Measurements from ENCODE around the gene BSDC1. TPM values are rescaled to one million over a fixed set of nuclear protein-coding genes. Genes with fewer than 3 reads are reported as not detected.

Gene BSDC1
- total and polyA plus RNA-seq, 2 of the 13 experiments (the other 11 are each of a cell fraction or from before 2014, with no cell fraction given) = 40.3 to 64.2 TPM

DNA sequence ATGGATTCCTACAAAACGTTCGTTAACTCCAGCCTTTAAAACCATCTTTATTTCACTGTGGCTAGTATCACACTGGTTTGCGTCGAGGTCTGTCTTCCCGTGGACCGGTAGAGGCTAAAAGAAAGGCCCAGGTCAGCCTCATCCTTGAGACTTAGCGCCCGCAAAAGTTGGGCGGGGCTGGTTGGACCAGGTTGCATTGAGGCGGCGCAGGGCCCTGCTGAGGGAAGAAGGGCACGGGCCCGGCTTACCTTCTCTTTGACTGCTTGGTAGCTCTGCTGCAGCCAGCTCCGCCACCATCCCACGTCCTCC lies 455 bp downstream of the BSDC1 start (continued):
- no peak for TF ChIP-seq DDIT3 (CRISPR knock-in tag; IDR thresholded peaks at IDR 0.05)
- TF ChIP-seq CAMTA2 (CRISPR knock-in tag; IDR thresholded peaks at IDR 0.05; ENCODE audit: borderline replicate concordance) = peak; percentile 23; the same call in 1 of the 2 replicates
- no peak for TF ChIP-seq SP2 (CRISPR knock-in tag; IDR thresholded peaks at IDR 0.05)
- TF ChIP-seq, protein P1, sequence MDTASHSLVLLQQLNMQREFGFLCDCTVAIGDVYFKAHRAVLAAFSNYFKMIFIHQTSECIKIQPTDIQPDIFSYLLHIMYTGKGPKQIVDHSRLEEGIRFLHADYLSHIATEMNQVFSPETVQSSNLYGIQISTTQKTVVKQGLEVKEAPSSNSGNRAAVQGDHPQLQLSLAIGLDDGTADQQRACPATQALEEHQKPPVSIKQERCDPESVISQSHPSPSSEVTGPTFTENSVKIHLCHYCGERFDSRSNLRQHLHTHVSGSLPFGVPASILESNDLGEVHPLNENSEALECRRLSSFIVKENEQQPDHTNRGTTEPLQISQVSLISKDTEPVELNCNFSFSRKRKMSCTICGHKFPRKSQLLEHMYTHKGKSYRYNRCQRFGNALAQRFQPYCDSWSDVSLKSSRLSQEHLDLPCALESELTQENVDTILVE (CRISPR knock-in tag; IDR thresholded peaks at IDR 0.05) = no peak
- TF ChIP-seq, protein P2, sequence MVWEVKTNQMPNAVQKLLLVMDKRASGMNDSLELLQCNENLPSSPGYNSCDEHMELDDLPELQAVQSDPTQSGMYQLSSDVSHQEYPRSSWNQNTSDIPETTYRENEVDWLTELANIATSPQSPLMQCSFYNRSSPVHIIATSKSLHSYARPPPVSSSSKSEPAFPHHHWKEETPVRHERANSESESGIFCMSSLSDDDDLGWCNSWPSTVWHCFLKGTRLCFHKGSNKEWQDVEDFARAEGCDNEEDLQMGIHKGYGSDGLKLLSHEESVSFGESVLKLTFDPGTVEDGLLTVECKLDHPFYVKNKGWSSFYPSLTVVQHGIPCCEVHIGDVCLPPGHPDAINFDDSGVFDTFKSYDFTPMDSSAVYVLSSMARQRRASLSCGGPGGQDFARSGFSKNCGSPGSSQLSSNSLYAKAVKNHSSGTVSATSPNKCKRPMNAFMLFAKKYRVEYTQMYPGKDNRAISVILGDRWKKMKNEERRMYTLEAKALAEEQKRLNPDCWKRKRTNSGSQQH (CRISPR knock-in tag; IDR thresholded peaks at IDR 0.05; ENCODE audit: low read depth) = peak; percentile 3; the same call in 1 of the 2 replicates
- no peak; the same call in 1 of the 2 replicates for TF ChIP-seq ZNF607 (CRISPR knock-in tag; IDR thresholded peaks at IDR 0.05; ENCODE audit: borderline replicate concordance)
- no peak for TF ChIP-seq CHCHD3 (CRISPR knock-in tag; IDR thresholded peaks at IDR 0.05)
- 0 out of 2 replicates have a peak, but pooled peaks have one; percentile 50 for TF ChIP-seq ZSCAN20 (CRISPR knock-in tag; IDR thresholded peaks at IDR 0.05; ENCODE audit: borderline replicate concordance)
- 0 out of 2 replicates have a peak, but pooled peaks have one; percentile 21 for TF ChIP-seq MXD3 (CRISPR knock-in tag; IDR thresholded peaks at IDR 0.05)
- TF ChIP-seq, protein P3, sequence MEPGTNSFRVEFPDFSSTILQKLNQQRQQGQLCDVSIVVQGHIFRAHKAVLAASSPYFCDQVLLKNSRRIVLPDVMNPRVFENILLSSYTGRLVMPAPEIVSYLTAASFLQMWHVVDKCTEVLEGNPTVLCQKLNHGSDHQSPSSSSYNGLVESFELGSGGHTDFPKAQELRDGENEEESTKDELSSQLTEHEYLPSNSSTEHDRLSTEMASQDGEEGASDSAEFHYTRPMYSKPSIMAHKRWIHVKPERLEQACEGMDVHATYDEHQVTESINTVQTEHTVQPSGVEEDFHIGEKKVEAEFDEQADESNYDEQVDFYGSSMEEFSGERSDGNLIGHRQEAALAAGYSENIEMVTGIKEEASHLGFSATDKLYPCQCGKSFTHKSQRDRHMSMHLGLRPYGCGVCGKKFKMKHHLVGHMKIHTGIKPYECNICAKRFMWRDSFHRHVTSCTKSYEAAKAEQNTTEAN (CRISPR knock-in tag; conservative IDR thresholded peaks at IDR 0.05) = 0 out of 2 replicates have a peak, but pooled peaks have one; percentile 13
- TF ChIP-seq FOXA1 (IDR thresholded peaks at IDR 0.05) = no peak
- TF ChIP-seq FOXA1 (CRISPR knock-in tag; IDR thresholded peaks at IDR 0.05) = no peak
- 0 out of 2 replicates have a peak, but pooled peaks have one; percentile 47 for TF ChIP-seq BRD4 (CRISPR knock-in tag; IDR thresholded peaks at IDR 0.05)
- TF ChIP-seq NBN (conservative IDR thresholded peaks at IDR 0.05) = no peak
- 0 out of 2 replicates have a peak, but pooled peaks have one; percentile 26 for TF ChIP-seq RAD21 (CRISPR knock-in tag; IDR thresholded peaks at IDR 0.05)
- no peak for TF ChIP-seq FOXK1 (CRISPR knock-in tag; IDR thresholded peaks at IDR 0.05; ENCODE audit: borderline replicate concordance, low read depth)
- no peak for TF ChIP-seq SKI (IDR thresholded peaks at IDR 0.05; ENCODE audit: partially characterized antibody)
- TF ChIP-seq THAP9 (CRISPR knock-in tag; IDR thresholded peaks at IDR 0.05; ENCODE audit: borderline replicate concordance) = no peak
- TF ChIP-seq ZNF770 (CRISPR knock-in tag; IDR thresholded peaks at IDR 0.05) = peak; percentile 6; the same call in 1 of the 2 replicates
- no peak for TF ChIP-seq NR2F2 (IDR thresholded peaks at IDR 0.05; ENCODE audit: borderline replicate concordance, low read depth)

All from HepG2 (cell line).